ENCODE results near the gene PAFAH1B1.

PAFAH1B1 gene

DNA sequence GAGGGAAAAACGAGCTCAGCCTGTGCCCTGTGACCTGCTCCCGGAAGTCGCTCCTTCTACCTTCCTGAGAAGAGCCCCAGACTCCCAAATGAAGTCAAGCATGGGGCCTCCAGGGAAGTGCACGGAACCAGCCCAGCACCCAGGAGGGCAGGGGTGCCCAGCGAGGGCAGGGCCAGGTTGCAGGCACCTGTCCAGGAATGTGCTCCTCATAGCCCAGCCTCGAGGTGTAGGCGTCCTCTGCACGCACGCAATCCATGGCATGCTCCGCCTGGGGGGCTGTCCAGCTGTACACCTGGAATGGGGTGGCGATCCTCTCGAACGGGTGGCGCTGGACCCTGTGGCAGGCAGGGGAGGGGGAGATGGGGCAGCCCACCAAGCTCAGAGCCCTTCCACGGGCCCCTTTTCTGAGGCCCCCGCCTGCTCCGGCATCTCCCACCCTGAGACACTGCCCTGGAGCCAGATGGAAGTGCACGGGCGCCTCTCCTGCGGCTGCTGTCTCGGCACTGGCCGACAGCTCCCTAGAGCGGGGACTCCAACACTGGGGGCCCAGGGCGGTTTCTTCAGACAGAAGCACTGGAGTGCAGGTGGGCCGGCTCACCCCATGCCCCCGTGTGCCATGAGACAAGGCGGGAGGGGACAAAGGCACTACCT, 107.2 kb downstream of the PAFAH1B1 start:
- DNase-seq (ENCODE audit: low read depth): no peak
- no peak overlapping the region for H3K4me3 ChIP-seq (ENCODE audit: low read depth, low read length)
- TF ChIP-seq CTCF (IDR thresholded peaks at IDR 0.05; ENCODE audit: low read depth, low read length, missing control alignments): no peak

DNA sequence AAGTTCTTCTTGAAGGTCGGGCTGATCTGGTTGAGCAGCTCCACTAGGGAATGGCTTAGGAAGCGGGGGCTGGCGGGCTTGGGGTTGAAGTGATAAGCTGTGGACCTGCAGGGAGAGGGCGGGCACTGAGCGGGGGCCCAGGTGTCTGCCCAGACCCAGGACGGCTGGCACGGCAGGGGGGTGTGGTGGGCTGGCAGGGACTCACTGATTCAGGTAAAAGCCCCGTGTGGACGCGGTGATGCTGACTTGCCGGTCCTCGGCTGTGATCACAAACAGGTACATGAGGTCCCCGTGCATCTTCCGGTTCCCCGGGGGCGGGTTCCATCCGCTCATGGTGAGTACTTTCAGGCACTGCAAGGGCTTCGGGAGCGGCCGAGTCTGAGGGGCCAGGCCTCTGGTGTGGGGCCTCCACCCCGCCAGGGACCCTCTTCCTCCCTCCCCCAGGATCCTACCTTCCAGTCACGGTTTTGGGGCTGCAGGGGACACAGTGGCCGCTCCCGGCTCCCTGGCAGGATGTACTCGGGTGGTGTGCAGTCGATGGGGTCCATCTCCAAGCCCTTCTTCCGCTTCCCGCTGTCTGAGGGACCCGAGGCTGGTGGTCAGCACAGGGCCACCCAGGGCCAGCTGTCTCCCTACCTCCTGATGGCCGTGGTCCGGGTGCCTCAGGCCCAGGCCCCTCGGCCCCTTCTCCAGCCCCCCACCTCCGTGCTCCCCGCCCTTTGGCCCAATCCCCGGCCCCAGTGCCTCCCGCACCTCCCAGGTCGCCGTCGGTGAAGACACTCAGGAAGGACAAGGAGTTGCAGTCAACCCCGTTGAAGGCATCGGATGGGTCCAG, 107.9 kb downstream of the PAFAH1B1 start:
- TF ChIP-seq CTCF (IDR thresholded peaks at IDR 0.05; ENCODE audit: low read depth, low read length, missing control alignments): no peak
- DNase-seq (ENCODE audit: low read depth): no peak

GRCh38 chr17:2701996-2702741, 108.7 kb downstream of the PAFAH1B1 start:
- DNase-seq (ENCODE audit: low read depth): no peak
- no peak for TF ChIP-seq CTCF (IDR thresholded peaks at IDR 0.05; ENCODE audit: low read depth, low read length, missing control alignments)

More for the DNA sequence above, 107.9 kb downstream of the PAFAH1B1 start:
- H3K4me3 ChIP-seq (ENCODE audit: low read depth, low read length): no peak overlapping the region

GRCh38 chr17:2703181-2703580, 109.7 kb downstream of the PAFAH1B1 start:
- no peak for TF ChIP-seq CTCF (IDR thresholded peaks at IDR 0.05; ENCODE audit: low read depth, low read length, missing control alignments)
- DNase-seq (ENCODE audit: low read depth): no peak
- no peak overlapping the region for H3K4me3 ChIP-seq (ENCODE audit: low read depth, low read length)

More at GRCh38 chr17:2701996-2702741, 108.7 kb downstream of the PAFAH1B1 start:
- H3K4me3 ChIP-seq (ENCODE audit: low read depth, low read length): no peak overlapping the region

DNA sequence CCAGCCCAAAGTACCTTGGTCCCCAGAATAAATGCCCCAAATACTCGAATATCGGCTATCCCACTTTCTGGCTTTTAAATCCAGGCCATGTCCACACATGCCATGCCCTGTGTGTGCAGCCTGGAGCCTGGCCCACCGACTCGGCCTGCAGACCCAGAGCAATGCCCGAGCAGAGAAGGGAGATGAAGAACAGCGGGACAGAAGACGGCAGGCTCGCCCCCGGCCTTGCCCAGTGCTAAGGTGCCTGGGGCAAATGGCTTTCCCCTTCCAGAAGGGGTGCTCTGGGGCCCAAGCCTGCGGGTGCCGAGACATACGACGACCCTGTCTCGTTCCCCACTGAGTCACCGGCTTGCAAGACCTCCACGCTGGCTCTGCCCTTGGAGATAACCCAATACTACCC, 110.2 kb downstream of the PAFAH1B1 start:
- H3K4me3 ChIP-seq (ENCODE audit: low read depth, low read length): no peak overlapping the region
- TF ChIP-seq CTCF (IDR thresholded peaks at IDR 0.05; ENCODE audit: low read depth, low read length, missing control alignments): no peak
- DNase-seq (ENCODE audit: low read depth): no peak

GRCh38 chr17:2704031-2704889, 110.8 kb downstream of the PAFAH1B1 start:
- H3K4me3 ChIP-seq (ENCODE audit: low read depth, low read length): no peak overlapping the region
- DNase-seq (ENCODE audit: low read depth): no peak
- TF ChIP-seq CTCF (IDR thresholded peaks at IDR 0.05; ENCODE audit: low read depth, low read length, missing control alignments): no peak

Data from GM12864 (cell line).